RWPE2 (cell line): Measurements from ENCODE around the gene SLC25A48.

Experiments used
- ATAC-seq: fragments of 200-7000 bp; cut with Tn5 transposase; 3 replicates; pipeline ENCODE4 v1.9.1; 2021; ENCODE audit warnings: low read depth
- DNase-seq: peaks from one replicate; pipeline ENCODE4 v3.0.0-alpha.2; 2020; ENCODE audit warnings: low spot score
- H3K27ac ChIP-seq: fragments of 450-650 bp; 2 replicates; pipeline ENCODE4 v1.5.1; 2017; ENCODE audit warnings: mild to moderate bottlenecking; ENCODE audit not compliant: poor library complexity, severe bottlenecking
- H3K27me3 ChIP-seq: fragments of 250-450 bp; sonication (Bioruptor Pico); 2 replicates; pipeline ENCODE4 v1.5.1; 2021; ENCODE audit warnings: mild to moderate bottlenecking, moderate library complexity; ENCODE audit not compliant: insufficient read depth, poor library complexity, severe bottlenecking
- H3K36me3 ChIP-seq: fragments of 250-450 bp; sonication (Bioruptor Pico); 2 replicates; pipeline ENCODE4 v1.5.1; 2020; ENCODE audit warnings: low read depth, mild to moderate bottlenecking, moderate library complexity
- H3K4me1 ChIP-seq: fragments of 250-450 bp; sonication (Bioruptor Pico); 2 replicates; pipeline ENCODE4 v1.5.1; 2021; ENCODE audit warnings: mild to moderate bottlenecking, moderate library complexity; ENCODE audit not compliant: insufficient read depth, poor library complexity, severe bottlenecking
- H3K4me3 ChIP-seq: fragments of 250-450 bp; sonication (Bioruptor Pico); 2 replicates; pipeline ENCODE4 v1.5.1; 2021; ENCODE audit warnings: mild to moderate bottlenecking, moderate library complexity; ENCODE audit not compliant: severe bottlenecking
- H3K9me3 ChIP-seq: fragments of 250-450 bp; sonication (Bioruptor Pico); 2 replicates; pipeline ENCODE4 v1.5.1; 2021; ENCODE audit warnings: mild to moderate bottlenecking, moderate library complexity; ENCODE audit not compliant: severe bottlenecking
- CTCF ChIP-seq: fragments of 450-650 bp; IDR thresholded peaks from one replicate; pipeline ENCODE4 v1.5.1; 2017; ENCODE audit warnings: mild to moderate bottlenecking, moderate library complexity; ENCODE audit not compliant: poor library complexity, severe bottlenecking

SLC25A48 gene

GRCh38 chr5:135850231-135850630 lies 15.8 kb downstream of the SLC25A48 start:
- Histone ChIP-seq H3K36me3 (no peaks in the 10 kb centered on the region), H3K4me3 (no peak overlapping the region), H3K4me1 (no peaks in the 10 kb centered on the region), H3K9me3 (no peaks in the 10 kb centered on the region), H3K27ac (no peak overlapping the region), H3K27me3 (no peaks in the 10 kb centered on the region)
- no peak for TF ChIP-seq CTCF
- ATAC-seq = no peak
- DNase-seq = peak; percentile 58

DNA sequence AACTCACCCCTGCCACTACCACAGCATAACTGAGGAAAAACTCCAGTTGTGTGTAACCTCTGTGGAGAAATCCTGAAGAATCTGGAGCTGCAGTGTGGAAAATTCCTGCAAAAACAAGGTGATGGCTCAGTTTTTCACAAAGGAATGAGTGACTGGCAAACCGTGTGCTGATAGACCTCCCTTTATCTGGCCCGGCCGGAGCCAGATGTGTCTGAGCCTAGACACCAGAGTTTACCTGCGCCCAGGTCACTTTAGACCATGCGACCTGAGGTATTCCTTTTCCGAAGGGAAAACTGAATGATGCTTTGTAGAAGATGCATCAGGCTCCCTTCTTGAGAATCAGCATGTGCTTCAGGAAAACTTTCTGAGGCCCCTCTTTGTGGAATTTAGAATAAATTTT lies 16.2 kb downstream of the SLC25A48 start:
- no peak for ATAC-seq

DNA sequence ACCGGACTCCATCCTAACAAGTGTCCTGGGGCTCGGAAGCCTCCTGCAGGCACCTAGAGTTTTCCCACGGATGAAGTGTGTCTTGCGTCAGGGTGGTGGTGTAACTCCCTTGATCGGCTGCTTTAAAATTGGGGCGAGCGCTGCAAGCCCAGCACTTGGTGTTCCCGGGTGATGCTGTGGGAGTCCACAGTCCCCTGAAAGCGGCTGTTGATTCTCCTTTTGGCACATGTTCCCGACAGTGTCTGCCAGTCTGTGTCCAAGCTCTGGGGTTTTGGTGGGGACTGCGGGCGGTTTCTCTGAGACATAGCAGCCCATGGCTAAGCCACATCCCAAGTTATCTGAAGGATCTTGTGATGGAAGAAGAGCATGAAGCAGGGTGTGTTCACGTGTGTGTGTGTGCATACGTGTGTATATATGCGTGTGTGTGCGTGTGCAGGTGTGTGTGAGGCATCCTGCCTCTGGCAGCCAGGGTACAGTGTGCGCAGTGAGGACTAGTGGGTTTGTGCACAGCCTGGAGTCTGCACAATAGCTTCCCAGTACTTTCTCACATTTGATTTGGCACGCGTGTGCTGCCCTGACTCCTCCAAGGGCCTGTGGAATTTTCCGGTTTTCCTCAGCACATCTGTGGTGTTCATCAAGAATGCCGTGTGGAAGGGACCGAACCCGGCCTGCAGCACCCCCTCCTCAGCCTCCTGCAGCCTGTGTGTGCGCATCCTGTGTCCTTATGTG lies 16.9 kb downstream of the SLC25A48 start:
- no peak for TF ChIP-seq CTCF
- Histone ChIP-seq H3K36me3 (no peaks in the 10 kb centered on the region), H3K27me3 (no peaks in the 10 kb centered on the region), H3K27ac (no peak overlapping the region), H3K4me1 (no peaks in the 10 kb centered on the region), H3K4me3 (no peak overlapping the region), H3K9me3 (no peaks in the 10 kb centered on the region)
- DNase-seq (peak; percentile 42), ATAC-seq (peak; percentile 17; the same call in 1 of the 3 replicates)

More for the DNA sequence above, 16.2 kb downstream of the SLC25A48 start:
- no peak for TF ChIP-seq CTCF
- peak; percentile 29 for DNase-seq
- H3K4me1 ChIP-seq = no peaks in the 10 kb centered on the region
- H3K36me3 ChIP-seq = no peaks in the 10 kb centered on the region
- no peak overlapping the region for H3K27ac ChIP-seq
- H3K9me3 ChIP-seq = no peaks in the 10 kb centered on the region
- no peak overlapping the region for H3K4me3 ChIP-seq
- no peaks in the 10 kb centered on the region for H3K27me3 ChIP-seq

GRCh38 chr5:135851915-135852845 lies 17.7 kb downstream of the SLC25A48 start:
- H3K27me3 ChIP-seq = no peaks in the 10 kb centered on the region
- TF ChIP-seq CTCF = no peak
- H3K9me3 ChIP-seq = no peaks in the 10 kb centered on the region
- no peaks in the 10 kb centered on the region for H3K4me1 ChIP-seq
- H3K4me3 ChIP-seq = no peak overlapping the region
- no peaks in the 10 kb centered on the region for H3K36me3 ChIP-seq
- DNase-seq = peak; percentile 51
- no peak overlapping the region for H3K27ac ChIP-seq
- no peak for ATAC-seq
